ENCODE results near the gene RPS17.

The RPS17 gene

GRCh38 chr15:82540055-82540983 is at the start of gene RPS17:
Gene RPS17 (minus strand): TSS chr15:82540457. CDS start chr15:82540428, 29 bp downstream.
- DNase-seq, result no peak

DNA sequence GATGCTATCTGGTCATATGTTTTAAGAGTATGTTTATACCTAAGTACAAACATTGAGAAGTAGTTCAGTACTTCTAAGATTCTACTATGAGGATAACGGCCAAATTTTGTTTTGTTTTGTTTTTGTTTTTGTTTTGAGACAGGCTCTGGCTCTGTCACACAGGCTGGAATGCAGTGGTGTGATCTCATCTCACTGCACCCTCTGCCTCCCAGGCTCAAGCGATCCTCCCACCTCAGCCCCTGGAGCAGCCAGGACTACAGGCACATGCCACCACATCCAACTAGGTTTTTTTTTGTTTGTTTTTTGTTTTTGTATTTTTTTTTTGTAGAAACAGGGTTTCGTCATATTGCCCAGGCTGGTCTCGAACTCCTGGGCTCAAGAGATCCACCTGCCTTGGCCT is 47.5 kb upstream of the RPS17 start:
- DNase-seq, result no peak

GRCh38 chr15:82585072-82585471 is 44.8 kb upstream of the RPS17 start:
- no peak for DNase-seq

GRCh38 chr15:82580713-82581112 is 40.5 kb upstream of the RPS17 start:
- DNase-seq, result no peak

GRCh38 chr15:82575335-82575734 is 35.1 kb upstream of the RPS17 start:
- no peak for DNase-seq

DNA sequence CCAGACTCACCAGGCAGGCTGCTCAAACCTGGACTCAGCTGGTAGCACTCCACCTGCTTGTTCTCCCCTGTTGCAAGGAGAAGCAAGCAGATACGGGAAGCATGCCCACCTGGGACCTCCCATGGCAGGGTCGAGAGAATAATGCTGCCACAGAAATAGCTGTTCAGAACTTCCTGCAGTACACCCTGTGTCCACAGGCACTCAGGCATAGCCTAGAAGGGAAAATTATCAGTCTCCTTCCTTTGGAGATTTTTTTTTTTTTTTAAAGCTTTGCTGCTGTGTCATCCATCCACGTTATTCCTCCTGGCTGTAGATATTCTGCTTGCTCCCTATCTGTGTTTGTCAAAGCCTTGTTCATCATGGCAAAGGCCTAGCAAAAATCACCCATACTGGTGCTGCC is 32.7 kb upstream of the RPS17 start:
- no peak for DNase-seq

GRCh38 chr15:82572311-82572710 is 32.1 kb upstream of the RPS17 start:
- DNase-seq, result no peak

GRCh38 chr15:82571722-82572222 is 31.5 kb upstream of the RPS17 start:
- peak; percentile 18 for DNase-seq

- DNase-seq, result no peak
Measured at GRCh38 chr15:82570721-82571508, 30.7 kb upstream of the RPS17 start.

- no peak for DNase-seq
Measured at GRCh38 chr15:82569834-82570233, 29.6 kb upstream of the RPS17 start.

DNA sequence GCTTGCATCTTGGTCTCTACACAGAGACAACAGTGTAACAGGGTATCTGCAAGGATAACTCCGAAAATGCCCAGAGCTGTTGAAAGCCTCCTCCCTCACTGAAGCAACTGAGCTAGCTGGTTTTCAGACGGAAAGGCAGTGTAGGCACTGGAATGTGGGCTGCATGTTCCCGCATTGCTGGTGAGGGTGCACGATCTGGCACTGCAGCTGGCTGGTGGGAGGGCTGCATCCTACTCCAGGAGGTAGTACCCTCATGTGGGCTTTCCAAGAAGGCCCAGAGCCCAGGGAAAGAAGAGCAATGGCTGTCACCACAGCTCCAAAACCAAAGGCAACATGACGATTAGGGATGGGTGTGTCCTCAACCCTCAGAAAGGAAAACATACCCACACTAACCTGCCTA is 28.7 kb upstream of the RPS17 start:
- DNase-seq, result no peak

- no peak for DNase-seq
Measured at GRCh38 chr15:82567661-82568060, 27.4 kb upstream of the RPS17 start.

DNA sequence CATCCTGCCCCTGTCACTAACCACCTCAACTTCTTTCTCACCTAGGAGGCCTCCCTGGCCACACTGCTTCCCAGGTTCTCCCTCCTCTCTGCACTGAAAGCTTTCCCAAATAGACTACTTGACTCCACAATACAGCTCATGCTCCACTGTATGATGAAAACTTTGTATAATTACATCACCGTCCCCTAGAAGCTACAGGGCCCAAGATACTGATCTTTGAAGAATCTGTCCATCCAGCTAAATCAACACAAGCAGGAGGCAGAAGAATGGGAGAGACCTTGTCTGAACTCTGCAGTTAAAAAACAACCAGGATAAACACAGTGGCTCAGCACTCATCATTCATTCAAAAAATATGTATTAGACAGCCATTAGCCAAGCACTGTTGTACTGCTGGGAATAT is 26.4 kb upstream of the RPS17 start:
- no peak for DNase-seq

DNA sequence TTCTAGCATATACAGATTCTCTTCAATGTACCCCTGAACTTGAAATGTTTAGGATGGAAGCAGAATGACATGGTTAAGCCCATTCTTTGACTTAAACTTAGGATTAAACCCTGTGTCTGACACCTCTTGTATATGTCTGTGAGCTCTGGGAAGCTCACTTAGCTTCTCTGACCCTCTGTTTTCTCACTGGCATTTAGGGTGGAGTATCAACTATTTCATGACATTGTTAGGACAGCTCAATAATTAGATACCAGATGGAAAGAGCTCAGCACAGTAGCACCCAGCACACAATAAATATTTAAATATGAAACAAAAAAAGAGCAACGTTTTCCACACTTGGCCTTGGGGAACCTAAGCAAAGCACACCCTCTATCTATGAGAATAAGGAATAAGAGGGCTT is 18.2 kb upstream of the RPS17 start:
- no peak for DNase-seq

GRCh38 chr15:82556315-82557035 is 16.2 kb upstream of the RPS17 start:
- DNase-seq, result no peak

DNA sequence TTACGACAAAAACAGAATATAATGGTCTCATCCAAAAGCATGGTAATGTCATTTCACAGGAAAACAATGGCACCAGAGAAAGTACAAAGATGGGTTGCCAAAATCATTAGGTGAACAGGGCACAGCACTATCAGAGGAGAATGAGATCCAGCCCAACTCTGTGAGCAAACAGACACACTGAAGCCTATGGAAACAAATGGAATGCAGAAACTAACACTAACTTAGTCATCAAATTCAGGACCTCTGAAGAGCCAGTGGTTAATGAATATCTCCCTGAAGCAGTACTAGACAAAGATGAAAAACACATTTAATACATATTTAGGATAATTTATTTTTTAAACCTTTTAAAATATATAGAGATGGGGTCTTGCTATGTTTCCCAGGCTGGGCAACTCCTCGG is 14.6 kb upstream of the RPS17 start:
- no peak for DNase-seq

DNA sequence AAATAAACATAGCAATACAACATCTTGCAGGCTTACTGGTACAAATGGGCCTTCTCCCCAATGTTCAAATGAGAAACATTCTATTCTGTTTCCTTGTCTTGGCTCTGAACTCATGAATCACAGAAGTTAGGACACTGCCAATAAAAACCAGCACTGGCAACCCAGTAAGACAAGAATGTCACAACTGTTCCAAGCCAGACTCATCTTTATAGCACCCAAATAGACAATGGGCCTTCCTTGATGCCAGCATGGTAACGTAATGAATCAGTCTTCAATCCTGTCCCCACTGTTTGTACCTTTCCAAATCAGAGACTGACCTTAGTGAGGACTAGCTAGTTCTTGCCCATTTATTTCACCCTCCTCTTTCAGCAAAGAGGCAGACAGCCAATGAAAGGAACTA is 14.1 kb upstream of the RPS17 start:
- DNase-seq, result no peak

DNA sequence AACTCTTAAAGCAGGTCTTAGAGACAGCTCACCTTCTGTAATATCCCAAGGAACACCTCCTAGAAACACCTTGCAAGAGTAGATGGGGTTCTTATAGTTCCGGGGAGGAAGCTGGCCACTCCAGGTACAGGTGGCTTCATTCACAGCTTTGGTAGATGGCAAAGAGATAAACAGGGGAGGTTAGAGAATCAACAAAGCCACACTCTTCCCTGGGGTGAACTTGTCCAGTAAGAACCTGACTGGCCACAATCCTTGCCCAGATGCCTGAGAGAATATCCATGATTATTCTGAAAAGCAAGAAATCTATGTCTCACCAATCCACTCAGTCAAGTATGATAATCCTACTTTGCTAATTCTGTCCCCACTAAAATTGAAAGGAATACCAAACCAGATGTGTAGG is 13.6 kb upstream of the RPS17 start:
- no peak for DNase-seq

GRCh38 chr15:82552861-82553260 is 12.6 kb upstream of the RPS17 start:
- DNase-seq, result no peak

- DNase-seq, result no peak
Measured at GRCh38 chr15:82551646-82552247, 11.5 kb upstream of the RPS17 start.

DNA sequence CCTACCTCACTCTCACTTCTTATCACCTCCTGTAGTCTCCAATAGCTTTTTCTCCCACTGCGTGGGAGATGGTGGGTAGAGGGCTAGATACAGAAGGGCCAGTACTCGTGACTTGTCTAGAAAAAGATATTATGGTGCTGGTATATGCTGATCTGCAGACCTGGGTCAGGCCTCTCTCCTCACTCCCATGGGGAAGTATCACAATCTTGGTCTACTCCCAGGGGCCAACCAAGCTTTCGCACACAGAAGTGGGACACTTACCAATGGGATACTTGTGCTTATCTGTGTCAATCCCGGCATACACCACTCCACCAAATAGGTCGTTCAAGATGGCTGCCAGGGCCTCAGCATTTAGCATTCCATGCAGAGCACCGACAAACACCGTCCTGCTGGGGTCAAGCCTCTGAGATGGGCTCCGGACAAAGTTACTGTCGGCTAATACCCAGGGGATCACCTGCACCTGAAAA is 9.0 kb upstream of the RPS17 start:
- DNase-seq, result no peak

DNA sequence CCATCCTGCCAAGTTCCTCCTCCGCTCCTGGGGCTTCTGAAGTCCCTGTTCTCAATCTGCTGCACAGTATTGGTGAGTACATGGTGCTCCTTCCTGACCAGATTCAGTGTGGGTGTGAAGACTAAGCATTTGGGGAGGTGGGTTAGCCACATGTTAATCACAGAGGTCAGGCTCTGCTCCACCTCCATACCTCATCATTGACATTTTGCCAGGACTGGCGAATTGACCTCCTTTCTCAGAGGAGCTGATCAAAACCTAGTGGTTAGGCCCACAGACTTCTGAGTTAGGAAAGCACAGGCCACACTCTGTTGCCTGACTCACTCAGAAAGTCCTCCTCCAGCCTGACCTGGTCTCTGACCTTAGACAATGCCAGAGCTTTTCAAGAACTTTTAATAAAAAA is 8.4 kb upstream of the RPS17 start:
- no peak for DNase-seq

- DNase-seq, result no peak
Measured at GRCh38 chr15:82545478-82545877, 5.2 kb upstream of the RPS17 start.

Measured in NCI-H1105 (cell line).